HG02798 (cell line): Measurements from ENCODE around the gene IGFLR1.
"Not testable (repeated sequence)": the region's sequence is repeated elsewhere in the genome, so short reads cannot be mapped to it uniquely, and the experiment has no call there.

ENCODE experiments used
- ATAC-seq: cut with Tn5 transposase; IDR thresholded peaks from one replicate; pipeline ENCODE4 v1.9.1; 2021; ENCODE audit warnings: mild to moderate bottlenecking; ENCODE audit not compliant: unreplicated experiment, poor library complexity

IGFLR1 gene

DNA sequence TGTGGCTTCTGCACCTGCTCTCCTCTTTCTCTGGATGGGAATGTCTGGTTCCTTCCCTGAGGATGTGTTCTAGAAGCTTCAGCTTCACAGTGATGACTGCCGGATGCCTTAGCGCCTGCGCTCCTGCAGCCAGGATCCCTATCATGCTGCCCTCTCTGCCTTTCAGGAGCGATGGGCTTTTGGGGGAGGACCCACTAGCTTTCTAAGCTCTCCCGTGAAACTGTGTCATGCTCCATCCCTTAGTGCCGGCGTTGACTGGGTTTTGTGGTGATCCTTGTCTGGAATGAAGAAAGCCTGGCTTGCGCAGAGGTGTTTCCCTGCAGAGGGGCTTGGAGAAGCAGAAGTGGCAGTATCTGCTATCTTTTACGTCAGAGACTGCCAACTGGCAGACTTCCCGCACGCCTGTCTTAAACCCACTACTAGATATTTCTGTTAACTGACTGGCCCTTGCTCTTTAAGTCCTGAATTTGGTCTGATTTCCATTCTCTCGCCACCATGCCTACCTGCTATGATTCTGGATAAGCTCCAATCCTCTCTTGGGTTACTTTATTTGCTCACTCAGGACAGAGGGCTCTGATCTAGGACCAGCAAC lies 28.3 kb downstream of the IGFLR1 start:
- ATAC-seq: no peak

DNA sequence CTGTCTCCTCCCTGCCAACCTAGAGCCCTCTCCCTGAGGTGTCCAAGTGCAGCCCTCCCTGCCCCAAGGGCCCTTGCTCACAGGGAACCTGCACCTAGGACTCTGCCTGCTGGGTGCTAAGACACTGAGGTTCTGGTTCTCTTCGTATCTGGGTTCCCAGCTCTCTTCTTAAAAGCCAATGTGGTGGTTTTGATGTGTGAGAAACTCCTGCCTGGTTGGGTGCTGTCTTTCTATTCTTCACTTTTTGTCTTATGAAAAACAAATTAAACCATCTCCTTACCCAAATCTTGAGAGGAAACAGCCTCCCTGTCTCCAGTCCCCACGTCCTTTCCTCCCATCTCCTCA lies 28.8 kb downstream of the IGFLR1 start:
- no peak for ATAC-seq

DNA sequence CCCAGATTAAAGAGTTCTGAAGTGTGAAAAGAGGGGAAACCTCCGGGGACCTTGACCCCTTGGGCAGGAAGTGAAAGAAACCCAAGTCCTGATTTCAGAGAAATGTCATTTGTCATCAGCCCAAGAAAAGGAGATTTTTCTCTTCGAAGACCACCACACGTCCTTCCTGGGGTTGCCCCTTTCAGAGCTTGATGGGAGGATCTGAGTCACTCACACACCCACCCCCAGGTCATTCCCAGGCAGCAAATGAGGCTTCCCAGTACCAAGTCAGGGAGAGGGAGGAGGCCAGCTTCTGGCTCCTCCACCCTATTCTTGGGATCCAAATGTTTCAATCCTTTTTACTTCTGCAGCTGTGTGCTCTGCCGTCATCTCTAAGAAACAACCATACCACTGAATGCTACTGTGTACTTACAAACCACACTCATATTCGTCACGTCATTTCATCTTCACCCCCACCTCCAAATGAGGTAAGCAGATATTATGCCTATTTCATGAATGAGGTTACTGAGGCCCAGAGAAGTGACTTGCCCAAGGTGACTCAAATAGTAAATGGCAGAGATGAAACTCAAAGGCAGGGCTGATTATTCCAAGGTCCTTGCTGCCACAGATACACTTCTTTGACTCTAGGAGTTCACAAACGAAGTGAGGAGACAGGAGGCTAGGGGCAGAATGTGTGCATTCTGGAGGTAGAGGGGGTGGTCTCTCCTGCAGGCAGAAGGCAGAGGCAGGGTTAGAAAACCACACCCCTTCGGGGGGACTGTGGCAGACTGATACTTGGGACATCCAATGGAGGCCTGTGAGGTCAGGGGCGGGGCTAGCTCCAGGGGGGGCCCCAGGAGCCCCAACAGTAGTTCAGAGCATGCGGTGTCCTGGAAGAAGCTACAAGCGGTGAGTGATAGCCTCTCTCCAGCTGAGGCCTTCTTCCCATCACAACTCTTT lies 29.4 kb downstream of the IGFLR1 start:
- ATAC-seq: peak; percentile 14

DNA sequence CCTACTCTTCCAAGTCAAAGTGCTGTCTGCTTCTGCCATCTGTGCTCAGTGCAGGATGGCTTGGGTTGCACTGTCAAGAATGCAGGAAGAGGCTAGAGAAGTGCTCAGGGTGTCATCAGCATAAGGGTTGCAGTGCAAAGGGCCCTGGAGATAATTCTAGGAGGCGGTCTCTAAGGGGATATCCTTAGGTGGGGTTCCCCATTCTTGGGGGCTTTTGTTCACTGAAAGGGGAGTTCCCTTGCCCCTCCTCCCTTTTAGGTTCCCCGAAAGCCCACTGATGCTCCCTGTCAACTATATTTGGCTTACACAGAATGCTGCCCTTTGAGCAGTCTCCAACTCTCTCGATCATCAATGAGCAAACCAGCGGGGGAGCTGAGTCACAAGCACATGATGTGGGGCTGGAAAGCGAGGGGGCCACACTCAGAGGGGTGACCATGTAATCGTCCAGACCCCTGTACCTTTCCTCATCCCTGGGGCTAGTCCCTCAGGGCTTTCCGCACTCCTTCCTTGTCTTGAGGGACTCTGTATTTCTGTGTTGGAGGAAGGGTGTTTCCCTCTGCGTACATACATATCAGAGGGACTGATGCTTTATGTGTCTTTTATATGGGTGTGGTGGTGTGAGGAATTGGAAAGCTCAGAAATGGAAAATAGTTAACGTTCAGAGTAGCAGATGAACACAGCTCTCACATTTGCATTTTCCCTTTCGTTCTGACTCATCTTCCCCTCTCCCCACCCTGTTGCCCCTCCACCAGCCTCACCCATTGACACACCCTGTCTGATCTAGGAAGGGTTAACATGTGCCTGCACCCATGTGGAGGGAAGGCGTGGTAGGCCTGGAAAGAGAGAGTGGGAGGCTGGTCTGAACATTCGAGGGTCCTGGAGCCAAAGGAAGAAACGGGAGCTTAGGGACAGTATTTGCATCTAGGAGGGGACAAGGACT lies 31.2 kb downstream of the IGFLR1 start:
- ATAC-seq: peak; percentile 34

DNA sequence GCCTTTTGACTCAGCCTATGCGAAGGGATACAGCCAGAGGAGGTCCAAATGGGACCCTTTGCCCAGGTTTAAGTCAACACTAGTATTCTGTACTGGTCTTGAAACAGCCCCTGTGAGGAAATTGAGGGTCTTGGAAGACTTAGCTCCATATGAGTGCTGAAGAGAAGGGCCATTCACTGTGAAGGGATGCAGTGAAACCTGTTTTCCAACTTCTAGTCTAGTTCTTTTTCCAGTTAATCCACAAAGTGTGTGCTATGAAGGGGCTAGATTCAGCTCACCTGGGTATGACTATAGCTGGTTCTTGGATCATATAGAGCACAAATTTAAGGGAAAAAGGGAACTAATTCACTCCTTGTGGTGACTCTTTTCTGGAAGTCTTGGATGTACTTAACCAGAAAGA lies 33.9 kb downstream of the IGFLR1 start:
- ATAC-seq: no peak

DNA sequence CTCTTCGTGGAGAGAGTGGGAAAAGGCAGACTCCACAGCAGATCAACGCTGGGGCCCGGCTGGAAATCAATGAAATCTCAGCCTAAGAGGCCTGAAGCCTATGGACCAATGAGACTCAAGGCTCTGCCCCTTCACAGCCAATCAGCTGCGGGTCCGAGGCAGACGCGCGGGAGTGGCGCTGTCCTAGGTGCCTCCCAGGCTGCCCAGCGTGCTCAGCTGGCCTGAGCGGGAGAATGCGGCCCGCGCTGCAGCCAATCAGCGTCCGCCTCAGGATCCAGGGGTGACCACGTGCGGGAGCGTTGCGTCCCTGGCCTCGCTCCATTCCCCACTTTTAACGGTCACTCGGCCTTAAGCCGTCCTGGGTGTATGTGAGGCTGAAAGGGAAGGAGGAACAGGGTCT lies 38.0 kb downstream of the IGFLR1 start, which contains the start of gene ZBTB32:
Gene ZBTB32 (plus strand): TSS at position 341 of the 400 bp plus-strand sequence. CDS start 10,069 bp downstream, outside the sequence.
- no peak for ATAC-seq

DNA sequence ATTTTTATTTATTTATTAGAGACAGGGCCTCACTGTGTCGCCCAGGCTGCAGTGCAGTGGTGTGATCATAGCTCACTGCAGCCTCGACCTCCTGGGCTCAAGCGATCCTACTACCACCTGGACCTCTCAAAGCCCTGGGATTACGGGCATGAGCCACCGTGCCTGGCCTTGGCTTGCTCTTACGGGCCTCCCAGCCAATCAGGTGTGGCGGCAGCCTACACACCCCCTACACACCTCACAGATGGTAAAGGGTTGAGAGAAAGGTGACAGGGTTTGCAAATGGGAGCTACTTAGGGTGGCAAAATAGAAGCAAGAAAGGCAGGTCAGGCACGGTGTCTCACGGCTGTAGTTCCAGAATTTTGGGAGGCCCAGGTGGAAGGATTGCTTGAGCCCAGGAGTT lies 38.9 kb downstream of the IGFLR1 start:
- no peak for ATAC-seq

DNA sequence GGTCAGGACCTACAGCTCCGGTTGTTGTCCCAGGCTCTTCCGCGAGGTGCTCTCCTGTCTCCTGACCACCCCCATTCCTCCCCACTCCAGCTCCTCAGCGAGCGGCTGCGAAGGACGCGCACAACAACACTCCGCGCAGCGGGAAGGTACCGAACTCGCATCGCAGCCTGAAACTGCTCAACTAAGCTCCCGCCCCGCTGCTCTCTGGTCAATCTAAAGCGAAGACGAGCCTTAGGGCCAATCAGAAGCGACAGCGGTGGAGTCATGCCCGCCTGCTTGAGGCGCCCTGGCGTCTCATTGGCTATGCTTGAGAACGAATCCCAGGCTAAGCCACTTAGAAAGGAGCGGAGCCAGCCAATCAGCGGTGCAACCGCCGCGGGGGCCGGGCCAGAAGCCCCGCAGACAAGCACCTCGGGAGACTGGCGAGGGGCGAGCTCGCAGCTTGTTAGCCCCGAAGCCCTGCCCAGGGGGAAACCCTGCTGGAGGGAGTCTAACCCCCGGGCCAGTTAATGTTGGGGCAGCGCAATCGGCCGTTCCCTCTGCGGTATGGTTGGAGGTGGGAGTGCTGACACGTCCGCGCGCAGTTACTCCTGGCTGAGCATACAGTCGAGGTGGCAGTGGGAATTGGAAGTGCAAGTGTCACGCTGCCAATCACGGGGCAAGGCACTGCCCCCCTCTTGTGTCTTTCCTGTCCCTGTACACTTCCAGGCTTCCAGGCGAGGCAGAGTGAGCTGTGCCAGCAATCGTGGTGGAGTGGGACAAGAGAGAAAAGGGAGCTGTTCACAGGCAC lies 39.8 kb downstream of the IGFLR1 start:
- ATAC-seq: peak; percentile 98

DNA sequence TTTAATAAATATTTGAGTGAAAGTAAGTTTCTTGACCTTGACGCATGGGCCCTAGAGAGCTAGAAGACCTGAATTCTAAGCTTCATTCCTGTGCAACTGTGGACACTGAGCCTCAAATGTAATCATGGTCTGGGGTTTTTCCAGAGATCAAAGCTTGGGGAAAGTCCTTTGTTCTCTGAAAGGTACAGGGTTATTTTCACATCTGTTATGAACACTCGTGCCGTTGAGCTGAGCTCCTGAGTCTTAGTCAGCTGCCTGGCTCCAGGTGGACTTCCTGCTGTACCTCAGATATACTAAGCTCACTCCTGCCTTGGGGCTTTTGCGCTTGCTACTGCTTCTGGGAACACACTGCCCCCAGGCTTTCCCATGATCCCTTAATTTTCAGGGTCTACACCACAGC lies 45.4 kb downstream of the IGFLR1 start:
- ATAC-seq: peak; percentile 37

DNA sequence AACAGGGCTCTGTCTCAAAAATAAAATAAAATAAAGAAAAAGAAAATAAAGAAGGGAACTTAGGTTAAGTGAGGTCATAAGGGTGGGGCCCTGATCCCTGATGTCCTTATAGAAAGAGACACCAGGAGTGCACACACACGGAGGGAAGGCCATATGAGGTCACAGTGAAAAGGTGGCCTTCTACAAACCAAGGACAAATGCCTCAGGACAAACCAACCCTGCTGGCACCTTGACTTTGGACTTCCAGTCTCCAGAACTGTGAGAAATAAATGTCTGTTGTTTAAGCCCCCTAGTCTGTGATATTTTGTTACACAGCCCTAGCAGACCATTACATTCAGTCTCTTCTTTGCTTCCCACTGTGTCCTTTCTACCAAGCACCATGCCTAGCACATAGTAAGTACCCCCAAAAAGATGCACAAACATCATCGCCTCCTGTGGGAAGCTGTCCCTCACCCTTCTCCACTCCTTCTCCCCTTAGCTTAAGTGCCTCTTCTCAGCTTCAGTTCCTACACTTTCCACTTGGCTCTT lies 46.3 kb downstream of the IGFLR1 start:
- no peak for ATAC-seq

DNA sequence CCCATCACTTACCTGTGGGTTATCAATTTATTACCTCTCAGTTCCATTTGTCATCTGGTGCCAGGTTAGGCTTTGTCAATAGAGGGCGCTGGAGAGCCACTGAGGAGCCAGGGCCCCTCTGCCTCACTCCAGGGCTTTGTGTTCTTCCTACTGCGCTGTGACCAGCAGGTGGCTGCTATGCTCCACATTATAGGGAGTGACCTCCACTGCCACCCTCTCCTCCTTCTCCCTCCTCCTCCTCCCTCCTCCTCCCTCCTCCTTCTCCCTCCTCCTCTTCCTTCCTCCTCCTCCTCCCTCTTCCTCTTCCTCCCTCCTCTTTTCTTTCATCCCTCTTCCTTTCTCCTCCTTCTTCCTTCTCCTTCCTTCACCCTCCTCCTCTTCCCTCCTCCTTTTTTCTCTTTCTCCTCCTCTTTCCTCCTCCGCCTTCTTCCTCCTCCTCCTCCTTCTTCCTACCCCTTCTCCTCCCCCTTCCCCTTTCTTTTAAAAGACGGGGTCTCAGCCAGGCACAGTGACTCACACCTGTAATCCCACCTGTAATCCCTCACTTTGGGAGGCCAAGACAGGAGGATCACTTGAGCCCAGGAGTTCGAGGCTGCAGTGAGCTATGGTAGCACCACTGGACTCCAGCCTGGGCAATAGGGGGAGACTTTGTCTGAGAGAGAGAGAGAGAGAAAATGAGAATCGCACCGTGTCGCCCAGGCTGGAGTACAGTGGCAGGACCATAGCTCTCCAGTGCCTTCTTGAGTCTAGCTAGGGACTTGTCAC lies 48.2 kb downstream of the IGFLR1 start:
- peak; percentile 92 for ATAC-seq

DNA sequence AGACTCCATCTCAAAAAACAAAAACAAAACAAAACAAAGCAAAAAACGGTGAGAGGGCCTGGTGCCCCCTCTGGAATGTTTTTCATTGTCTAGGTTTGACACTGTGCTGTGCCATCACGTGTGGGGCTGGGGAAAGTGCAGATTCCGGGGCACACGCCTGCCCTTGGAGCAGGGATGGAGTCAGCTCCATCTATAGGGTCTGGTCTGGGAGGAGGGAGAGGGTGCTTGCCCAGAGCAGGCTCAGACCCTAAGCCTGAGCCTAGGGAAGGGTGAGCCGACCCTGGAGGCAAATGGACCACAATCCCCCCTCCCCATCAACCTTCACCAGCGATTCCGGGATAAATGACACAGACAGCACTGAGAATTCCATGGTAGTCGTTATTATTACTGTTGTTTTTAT lies 48.8 kb downstream of the IGFLR1 start:
- ATAC-seq: no peak

DNA sequence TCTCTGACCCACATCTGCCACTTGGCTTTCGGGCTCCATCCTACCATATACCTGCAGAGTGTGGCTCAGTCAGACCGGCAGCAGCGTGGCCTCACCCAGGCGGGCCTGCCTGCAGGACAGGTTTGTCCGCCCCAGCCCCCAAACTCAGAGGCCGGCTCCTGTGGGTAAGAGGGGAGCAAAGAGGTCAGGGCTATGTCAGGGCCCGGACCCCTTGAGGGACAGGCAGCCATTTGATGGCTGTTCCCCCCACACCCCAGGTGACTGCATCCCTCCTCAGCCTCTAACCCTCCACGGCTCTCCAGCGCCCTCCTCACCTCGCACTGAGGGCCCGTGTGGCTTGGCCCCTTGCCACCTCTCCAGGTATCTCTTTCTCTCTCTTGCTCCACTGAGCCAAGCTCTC lies 50.2 kb downstream of the IGFLR1 start:
- ATAC-seq: no peak

DNA sequence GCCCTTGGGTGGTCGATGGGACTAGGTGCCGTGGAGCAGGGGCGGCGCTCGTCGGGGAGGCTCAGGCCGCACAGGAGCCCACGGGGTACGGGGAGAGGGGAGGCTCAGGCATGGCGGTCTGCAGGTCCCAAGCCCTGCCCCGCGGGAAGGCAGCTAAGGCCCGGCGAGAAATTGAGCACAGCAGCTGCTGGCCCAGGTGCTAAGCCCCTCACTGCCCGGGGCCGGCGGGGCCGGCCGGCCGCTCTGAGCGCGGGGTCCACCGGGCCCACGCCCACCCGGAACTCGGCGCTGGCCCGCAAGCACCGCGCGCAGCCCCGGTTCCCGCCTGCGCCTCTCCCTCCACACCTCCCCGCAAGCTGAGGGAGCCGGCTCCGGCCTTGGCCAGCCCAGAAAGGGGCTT lies 51.1 kb downstream of the IGFLR1 start:
- ATAC-seq: not testable (repeated sequence)

DNA sequence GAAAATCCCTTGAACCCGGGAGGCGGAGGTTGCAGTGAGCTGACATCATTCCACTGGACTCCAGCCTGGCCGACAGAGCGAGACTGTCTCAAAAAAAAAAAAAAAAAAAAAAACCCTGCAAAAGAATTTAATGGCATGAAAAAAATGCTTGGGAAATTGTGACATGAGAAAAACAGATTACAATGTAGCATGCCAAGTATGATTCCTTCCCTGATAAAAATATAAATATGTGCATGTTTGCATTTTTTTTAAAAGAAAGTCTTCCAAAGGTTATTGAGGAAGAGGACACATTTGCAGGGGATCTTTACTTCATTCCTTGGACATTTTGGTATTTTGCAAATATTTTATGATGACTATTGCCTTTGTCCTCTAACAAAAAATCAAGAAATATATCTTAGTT lies 52.4 kb downstream of the IGFLR1 start:
- no peak for ATAC-seq
